HepG2 (cell line): ENCODE results near the gene ZNF396. TPM values are rescaled to one million over a fixed set of nuclear protein-coding genes. Genes with fewer than 3 reads are reported as not detected.
A peak's percentile ranks its signal among the peaks of the same experiment; 100 is the strongest.

ENCODE experiments used
- ATAD3A ChIP-seq: sonication (generic); formaldehyde crosslinking; IDR thresholded peaks from 2 replicates; pipeline ENCODE4 v1.4.0; 2020; ENCODE audit warnings: missing genetic modification reagents
- MXD4 ChIP-seq: IDR thresholded peaks from 2 replicates; pipeline ENCODE4 v1.6.1; 2016; ENCODE audit warnings: mild to moderate bottlenecking, missing biosample characterization, missing genetic modification reagents
- NCOA1 ChIP-seq: sonication (generic); formaldehyde crosslinking; IDR thresholded peaks from 2 replicates; pipeline ENCODE4 v1.9.0; 2021; ENCODE audit warnings: missing genetic modification reagents
- NFE2L1 ChIP-seq: sonication (generic); formaldehyde crosslinking; IDR thresholded peaks from 2 replicates; pipeline ENCODE4 v1.4.0; 2020; ENCODE audit warnings: missing genetic modification reagents, mild to moderate bottlenecking, borderline replicate concordance
- RNF2 ChIP-seq: fragments of 450-650 bp; conservative IDR thresholded peaks from 2 replicates; pipeline ENCODE4 v1.6.1; 2016; ENCODE audit warnings: low read depth
- SMAD3 ChIP-seq: sonication (generic); formaldehyde crosslinking; IDR thresholded peaks from 2 replicates; pipeline ENCODE4 v1.4.0; 2020; ENCODE audit warnings: missing genetic modification reagents
- SOX13 ChIP-seq, 3 experiments: fragments of 450-650 bp in 1 of 3; sonication (generic) in 1 of 3; formaldehyde crosslinking in 1 of 3; IDR thresholded peaks in 2 of 3; conservative IDR thresholded peaks in 1 of 3; 2 replicates each; pipeline versions ENCODE4 v1.5.0 to v1.6.1; 2016 to 2020; ENCODE audit warnings: antibody characterized with exemption in 1 of 3, mild to moderate bottlenecking in 1 of 3, missing compliant biosample characterization in 1 of 3, missing genetic modification reagents in 1 of 3, moderate library complexity in 1 of 3
- SOX6 ChIP-seq, 2 experiments: fragments of 450-650 bp in 1 of 2; sonication (generic) in 1 of 2; formaldehyde crosslinking in 1 of 2; IDR thresholded peaks; 2 replicates each; pipeline versions ENCODE4 v1.4.0 to v1.6.1; 2017 to 2020; ENCODE audit warnings: antibody characterized with exemption in 1 of 2, mild to moderate bottlenecking in 1 of 2, missing genetic modification reagents in 1 of 2
- TGIF2 ChIP-seq: IDR thresholded peaks from 2 replicates; pipeline ENCODE4 v1.6.1; 2016; ENCODE audit warnings: control low read depth, missing compliant biosample characterization
- polyA plus RNA-seq, 8 experiments: library from polyadenylated mRNA; depleted of rRNA in 3 of 8; stranded (reverse) in 7 of 8; unstranded in 1 of 8; fragments of >200 nt; fragmentation: Illumina TruSeq in 4 of 8; extraction: Trizol in 4 of 8; gene quantifications; 2 replicates each; pipeline versions ENCODE4 v1.2.1 to v1.2.3, GENCODE V29; 2011 to 2016; ENCODE audit warnings: low read depth in 4 of 8, missing spikeins in 1 of 8, mixed read lengths in 1 of 8; ENCODE audit not compliant: insufficient read depth in 1 of 8
- total RNA-seq, 5 experiments: library from RNA; depleted of rRNA; stranded (reverse); fragments of >200 nt; fragmentation: Illumina TruSeq; extraction: Trizol; gene quantifications; 2 replicates each; pipeline ENCODE4 v1.2.3, GENCODE V29; 2016; ENCODE audit warnings: low read depth in 1 of 5
- TF ChIP-seq, protein P1 (sequence below): sonication (generic); formaldehyde crosslinking; IDR thresholded peaks from 2 replicates; pipeline ENCODE4 v1.4.0; 2020; ENCODE audit warnings: missing genetic modification reagents
- TF ChIP-seq, protein P2 (sequence below): sonication (generic); formaldehyde crosslinking; IDR thresholded peaks from 2 replicates; pipeline ENCODE4 v1.5.0; 2020; ENCODE audit warnings: mild to moderate bottlenecking, missing genetic modification reagents, borderline replicate concordance
- TF ChIP-seq, protein P3 (sequence below): sonication (generic); formaldehyde crosslinking; IDR thresholded peaks from 2 replicates; pipeline ENCODE4 v1.5.0; 2020; ENCODE audit warnings: mild to moderate bottlenecking, missing genetic modification reagents, borderline replicate concordance
- TF ChIP-seq, protein P4 (sequence below): sonication (generic); formaldehyde crosslinking; IDR thresholded peaks from 2 replicates; pipeline ENCODE4 v1.8.1; 2023; ENCODE audit warnings: missing genetic modification reagents, inconsistent platforms, borderline replicate concordance

The ZNF396 gene
- total and polyA plus RNA-seq, 2 of the 13 experiments (the other 11 are each of a cell fraction or from before 2014, with no cell fraction given), result 0.25 to 0.75 TPM

DNA sequence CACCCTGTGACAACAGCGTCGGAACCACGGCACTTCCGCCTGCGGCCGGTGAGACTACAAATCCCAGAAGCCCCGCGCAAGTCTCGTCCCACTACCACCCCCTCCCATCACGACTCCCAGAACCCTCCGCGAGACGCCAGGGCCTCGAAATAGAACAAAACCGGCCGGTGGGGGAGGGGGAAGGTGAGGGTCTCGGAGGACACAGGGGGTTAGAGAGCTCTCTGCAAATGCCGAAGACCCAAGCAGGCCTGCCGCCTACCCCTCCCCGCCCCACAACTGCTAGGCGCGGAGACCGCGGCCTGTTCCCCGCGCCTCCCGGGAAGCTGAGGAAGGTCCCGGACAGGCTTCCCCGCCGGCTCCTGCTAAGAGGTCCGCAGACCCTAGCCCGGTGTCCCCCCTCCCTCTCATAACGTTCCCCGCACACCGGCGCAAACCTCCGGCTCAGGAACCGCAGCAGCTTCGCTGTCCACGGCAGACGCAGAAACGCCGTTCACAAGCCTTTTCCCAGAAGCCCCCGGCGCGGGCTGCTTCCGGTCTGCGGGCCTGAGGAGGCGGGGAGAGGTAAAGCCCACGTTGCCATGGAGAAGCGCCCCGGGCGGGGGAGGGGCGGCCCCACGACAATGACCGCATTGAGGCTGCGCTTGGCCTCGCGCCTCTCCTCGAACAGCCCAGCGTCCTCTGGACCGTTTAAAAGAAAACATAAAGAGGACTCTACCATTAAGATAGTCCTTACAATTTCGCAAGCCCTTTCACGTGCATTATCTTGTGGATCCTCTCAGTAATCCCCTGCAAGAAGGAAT is 33.0 kb downstream of the ZNF396 start, which contains the start of gene ZNF24 (continued):
- TF ChIP-seq SOX13 (IDR thresholded peaks at IDR 0.05), result no peak
- TF ChIP-seq SOX13 (CRISPR knock-in tag; conservative IDR thresholded peaks at IDR 0.05 in 1 of 2, IDR thresholded peaks at IDR 0.05 in 1 of 2), result peak in 1 of 2 experiments; percentile 76; a peak in 2 of 4 replicates
- TF ChIP-seq NCOA1 (CRISPR knock-in tag), result peak; percentile 62; the same call in 1 of the 2 replicates
- no peak for TF ChIP-seq NFE2L1 (CRISPR knock-in tag)
- TF ChIP-seq MXD4 (CRISPR knock-in tag), result no peak
- no peak for TF ChIP-seq ATAD3A (CRISPR knock-in tag)
- TF ChIP-seq, protein P1, sequence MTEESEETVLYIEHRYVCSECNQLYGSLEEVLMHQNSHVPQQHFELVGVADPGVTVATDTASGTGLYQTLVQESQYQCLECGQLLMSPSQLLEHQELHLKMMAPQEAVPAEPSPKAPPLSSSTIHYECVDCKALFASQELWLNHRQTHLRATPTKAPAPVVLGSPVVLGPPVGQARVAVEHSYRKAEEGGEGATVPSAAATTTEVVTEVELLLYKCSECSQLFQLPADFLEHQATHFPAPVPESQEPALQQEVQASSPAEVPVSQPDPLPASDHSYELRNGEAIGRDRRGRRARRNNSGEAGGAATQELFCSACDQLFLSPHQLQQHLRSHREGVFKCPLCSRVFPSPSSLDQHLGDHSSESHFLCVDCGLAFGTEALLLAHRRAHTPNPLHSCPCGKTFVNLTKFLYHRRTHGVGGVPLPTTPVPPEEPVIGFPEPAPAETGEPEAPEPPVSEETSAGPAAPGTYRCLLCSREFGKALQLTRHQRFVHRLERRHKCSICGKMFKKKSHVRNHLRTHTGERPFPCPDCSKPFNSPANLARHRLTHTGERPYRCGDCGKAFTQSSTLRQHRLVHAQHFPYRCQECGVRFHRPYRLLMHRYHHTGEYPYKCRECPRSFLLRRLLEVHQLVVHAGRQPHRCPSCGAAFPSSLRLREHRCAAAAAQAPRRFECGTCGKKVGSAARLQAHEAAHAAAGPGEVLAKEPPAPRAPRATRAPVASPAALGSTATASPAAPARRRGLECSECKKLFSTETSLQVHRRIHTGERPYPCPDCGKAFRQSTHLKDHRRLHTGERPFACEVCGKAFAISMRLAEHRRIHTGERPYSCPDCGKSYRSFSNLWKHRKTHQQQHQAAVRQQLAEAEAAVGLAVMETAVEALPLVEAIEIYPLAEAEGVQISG (CRISPR knock-in tag), result peak; percentile 94
- TF ChIP-seq SOX6 (IDR thresholded peaks at IDR 0.05), result no peak
- TF ChIP-seq SOX6 (CRISPR knock-in tag; IDR thresholded peaks at IDR 0.05), result peak; percentile 76
- TF ChIP-seq, protein P2, sequence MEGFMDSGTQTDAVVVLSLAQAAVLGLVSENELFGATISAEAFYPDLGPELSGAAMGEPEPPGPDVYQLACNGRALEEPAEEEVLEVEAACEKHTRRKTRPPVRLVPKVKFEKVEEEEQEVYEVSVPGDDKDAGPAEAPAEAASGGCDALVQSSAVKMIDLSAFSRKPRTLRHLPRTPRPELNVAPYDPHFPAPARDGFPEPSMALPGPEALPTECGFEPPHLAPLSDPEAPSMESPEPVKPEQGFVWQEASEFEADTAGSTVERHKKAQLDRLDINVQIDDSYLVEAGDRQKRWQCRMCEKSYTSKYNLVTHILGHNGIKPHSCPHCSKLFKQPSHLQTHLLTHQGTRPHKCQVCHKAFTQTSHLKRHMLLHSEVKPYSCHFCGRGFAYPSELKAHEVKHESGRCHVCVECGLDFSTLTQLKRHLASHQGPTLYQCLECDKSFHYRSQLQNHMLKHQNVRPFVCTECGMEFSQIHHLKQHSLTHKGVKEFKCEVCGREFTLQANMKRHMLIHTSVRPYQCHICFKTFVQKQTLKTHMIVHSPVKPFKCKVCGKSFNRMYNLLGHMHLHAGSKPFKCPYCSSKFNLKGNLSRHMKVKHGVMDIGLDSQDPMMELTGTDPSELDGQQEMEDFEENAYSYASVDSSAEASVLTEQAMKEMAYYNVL (CRISPR knock-in tag), result peak; percentile 38
- 0 out of 2 replicates have a peak, but pooled peaks have one; percentile 21 for TF ChIP-seq RNF2
- TF ChIP-seq, protein P3, sequence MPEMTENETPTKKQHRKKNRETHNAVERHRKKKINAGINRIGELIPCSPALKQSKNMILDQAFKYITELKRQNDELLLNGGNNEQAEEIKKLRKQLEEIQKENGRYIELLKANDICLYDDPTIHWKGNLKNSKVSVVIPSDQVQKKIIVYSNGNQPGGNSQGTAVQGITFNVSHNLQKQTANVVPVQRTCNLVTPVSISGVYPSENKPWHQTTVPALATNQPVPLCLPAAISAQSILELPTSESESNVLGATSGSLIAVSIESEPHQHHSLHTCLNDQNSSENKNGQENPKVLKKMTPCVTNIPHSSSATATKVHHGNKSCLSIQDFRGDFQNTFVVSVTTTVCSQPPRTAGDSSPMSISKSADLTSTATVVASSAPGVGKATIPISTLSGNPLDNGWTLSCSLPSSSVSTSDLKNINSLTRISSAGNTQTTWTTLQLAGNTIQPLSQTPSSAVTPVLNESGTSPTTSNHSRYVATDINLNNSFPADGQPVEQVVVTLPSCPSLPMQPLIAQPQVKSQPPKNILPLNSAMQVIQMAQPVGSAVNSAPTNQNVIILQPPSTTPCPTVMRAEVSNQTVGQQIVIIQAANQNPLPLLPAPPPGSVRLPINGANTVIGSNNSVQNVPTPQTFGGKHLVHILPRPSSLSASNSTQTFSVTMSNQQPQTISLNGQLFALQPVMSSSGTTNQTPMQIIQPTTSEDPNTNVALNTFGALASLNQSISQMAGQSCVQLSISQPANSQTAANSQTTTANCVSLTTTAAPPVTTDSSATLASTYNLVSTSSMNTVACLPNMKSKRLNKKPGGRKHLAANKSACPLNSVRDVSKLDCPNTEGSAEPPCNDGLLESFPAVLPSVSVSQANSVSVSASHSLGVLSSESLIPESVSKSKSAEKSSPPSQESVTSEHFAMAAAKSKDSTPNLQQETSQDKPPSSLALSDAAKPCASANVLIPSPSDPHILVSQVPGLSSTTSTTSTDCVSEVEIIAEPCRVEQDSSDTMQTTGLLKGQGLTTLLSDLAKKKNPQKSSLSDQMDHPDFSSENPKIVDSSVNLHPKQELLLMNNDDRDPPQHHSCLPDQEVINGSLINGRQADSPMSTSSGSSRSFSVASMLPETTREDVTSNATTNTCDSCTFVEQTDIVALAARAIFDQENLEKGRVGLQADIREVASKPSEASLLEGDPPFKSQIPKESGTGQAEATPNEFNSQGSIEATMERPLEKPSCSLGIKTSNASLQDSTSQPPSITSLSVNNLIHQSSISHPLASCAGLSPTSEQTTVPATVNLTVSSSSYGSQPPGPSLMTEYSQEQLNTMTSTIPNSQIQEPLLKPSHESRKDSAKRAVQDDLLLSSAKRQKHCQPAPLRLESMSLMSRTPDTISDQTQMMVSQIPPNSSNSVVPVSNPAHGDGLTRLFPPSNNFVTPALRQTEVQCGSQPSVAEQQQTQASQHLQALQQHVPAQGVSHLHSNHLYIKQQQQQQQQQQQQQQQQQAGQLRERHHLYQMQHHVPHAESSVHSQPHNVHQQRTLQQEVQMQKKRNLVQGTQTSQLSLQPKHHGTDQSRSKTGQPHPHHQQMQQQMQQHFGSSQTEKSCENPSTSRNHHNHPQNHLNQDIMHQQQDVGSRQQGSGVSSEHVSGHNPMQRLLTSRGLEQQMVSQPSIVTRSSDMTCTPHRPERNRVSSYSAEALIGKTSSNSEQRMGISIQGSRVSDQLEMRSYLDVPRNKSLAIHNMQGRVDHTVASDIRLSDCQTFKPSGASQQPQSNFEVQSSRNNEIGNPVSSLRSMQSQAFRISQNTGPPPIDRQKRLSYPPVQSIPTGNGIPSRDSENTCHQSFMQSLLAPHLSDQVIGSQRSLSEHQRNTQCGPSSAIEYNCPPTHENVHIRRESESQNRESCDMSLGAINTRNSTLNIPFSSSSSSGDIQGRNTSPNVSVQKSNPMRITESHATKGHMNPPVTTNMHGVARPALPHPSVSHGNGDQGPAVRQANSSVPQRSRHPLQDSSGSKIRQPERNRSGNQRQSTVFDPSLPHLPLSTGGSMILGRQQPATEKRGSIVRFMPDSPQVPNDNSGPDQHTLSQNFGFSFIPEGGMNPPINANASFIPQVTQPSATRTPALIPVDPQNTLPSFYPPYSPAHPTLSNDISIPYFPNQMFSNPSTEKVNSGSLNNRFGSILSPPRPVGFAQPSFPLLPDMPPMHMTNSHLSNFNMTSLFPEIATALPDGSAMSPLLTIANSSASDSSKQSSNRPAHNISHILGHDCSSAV (CRISPR knock-in tag), result no peak
- peak; percentile 51 for TF ChIP-seq SMAD3 (CRISPR knock-in tag)
- TF ChIP-seq, protein P4, sequence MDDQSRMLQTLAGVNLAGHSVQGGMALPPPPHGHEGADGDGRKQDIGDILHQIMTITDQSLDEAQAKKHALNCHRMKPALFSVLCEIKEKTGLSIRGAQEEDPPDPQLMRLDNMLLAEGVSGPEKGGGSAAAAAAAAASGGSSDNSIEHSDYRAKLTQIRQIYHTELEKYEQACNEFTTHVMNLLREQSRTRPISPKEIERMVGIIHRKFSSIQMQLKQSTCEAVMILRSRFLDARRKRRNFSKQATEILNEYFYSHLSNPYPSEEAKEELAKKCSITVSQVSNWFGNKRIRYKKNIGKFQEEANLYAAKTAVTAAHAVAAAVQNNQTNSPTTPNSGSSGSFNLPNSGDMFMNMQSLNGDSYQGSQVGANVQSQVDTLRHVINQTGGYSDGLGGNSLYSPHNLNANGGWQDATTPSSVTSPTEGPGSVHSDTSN (CRISPR knock-in tag), result no peak
- 0 out of 2 replicates have a peak, but pooled peaks have one; percentile 16 for TF ChIP-seq TGIF2 (CRISPR knock-in tag)
